Naive B cell (primary cell): ENCODE measurements around the gene IFNW1. TPM values are rescaled to one million over a fixed set of nuclear protein-coding genes. Genes with fewer than 3 reads are reported as not detected.
"Not testable (repeated sequence)": the region's sequence is repeated elsewhere in the genome, so short reads cannot be mapped to it uniquely, and the experiment has no call there.

Experiments
- ATAC-seq, 2 donors: fragments of 150-1000 bp; cut with Tn5 transposase; 2 replicates each; pipeline ENCODE4 v1.10.0; 2021; ENCODE audit warnings: low read depth in 2 of 2, mild to moderate bottlenecking in 2 of 2, moderate library complexity in 2 of 2
- DNase-seq: peaks from one replicate; pipeline ENCODE4 v3.0.0; 2022
- H3K27ac Mint-ChIP-seq, 6 donors: one replicate each; pipeline ENCODE4 v1.8.0; 2020 to 2022; ENCODE audit warnings: mild to moderate bottlenecking in 6 of 6, mixed read lengths in 6 of 6, moderate library complexity in 5 of 6, inconsistent platforms in 2 of 6
- H3K27me3 Mint-ChIP-seq, 3 donors: one replicate each; pipeline ENCODE4 v1.8.0; 2021 to 2022; ENCODE audit warnings: mixed read lengths in 3 of 3, mild to moderate bottlenecking in 1 of 3
- H3K36me3 Mint-ChIP-seq, 2 donors: one replicate each; pipeline ENCODE4 v1.8.0; 2020 to 2022; ENCODE audit warnings: mixed read lengths in 2 of 2, inconsistent platforms in 1 of 2, mild to moderate bottlenecking in 1 of 2
- H3K4me1 Mint-ChIP-seq, 3 donors: one replicate each; pipeline ENCODE4 v1.8.0; 2020 to 2022; ENCODE audit warnings: mixed read lengths in 3 of 3, inconsistent platforms in 1 of 3, mild to moderate bottlenecking in 1 of 3, moderate library complexity in 1 of 3
- H3K4me3 Mint-ChIP-seq, 8 donors: one replicate each; pipeline ENCODE4 v1.8.0; 2020 to 2022; ENCODE audit warnings: mild to moderate bottlenecking in 8 of 8, mixed read lengths in 8 of 8, moderate library complexity in 8 of 8, inconsistent platforms in 2 of 8
- H3K9me3 Mint-ChIP-seq, 7 donors: one replicate each; pipeline ENCODE4 v1.8.0; 2020 to 2022; ENCODE audit warnings: mixed read lengths in 7 of 7, mild to moderate bottlenecking in 5 of 7, inconsistent platforms in 2 of 7, moderate library complexity in 1 of 7
- polyA plus RNA-seq, 6 donors: library from polyadenylated mRNA; unstranded; fragments of 300-500 nt; fragmentation: Illumina TruSeq; gene quantifications; one replicate each; pipeline ENCODE4 v1.2.3, GENCODE V29; 2021; ENCODE audit warnings: low read depth in 6 of 6

The IFNW1 gene
- polyA plus RNA-seq, 6 donors from 2014 or later, result not detected

DNA sequence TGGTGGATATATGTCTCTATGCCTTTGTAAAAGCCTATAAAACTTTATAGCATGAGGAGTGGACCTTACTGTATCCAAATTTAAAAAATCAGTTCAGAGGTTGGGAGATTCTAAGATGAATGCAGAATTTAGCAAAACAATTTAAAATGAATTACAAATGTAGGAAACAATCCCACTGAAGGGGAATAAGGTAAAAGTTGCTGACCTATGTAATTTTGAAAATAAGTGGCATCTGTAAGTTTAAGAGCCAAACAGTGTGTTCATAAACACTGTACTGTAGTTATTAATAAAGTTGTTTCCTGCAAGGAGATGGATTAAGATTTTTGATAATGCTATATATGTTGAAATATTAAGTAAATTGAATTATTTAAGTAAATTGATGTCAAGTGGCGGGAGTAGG lies 4.6 kb downstream of the IFNW1 start:
- no peak for DNase-seq

DNA sequence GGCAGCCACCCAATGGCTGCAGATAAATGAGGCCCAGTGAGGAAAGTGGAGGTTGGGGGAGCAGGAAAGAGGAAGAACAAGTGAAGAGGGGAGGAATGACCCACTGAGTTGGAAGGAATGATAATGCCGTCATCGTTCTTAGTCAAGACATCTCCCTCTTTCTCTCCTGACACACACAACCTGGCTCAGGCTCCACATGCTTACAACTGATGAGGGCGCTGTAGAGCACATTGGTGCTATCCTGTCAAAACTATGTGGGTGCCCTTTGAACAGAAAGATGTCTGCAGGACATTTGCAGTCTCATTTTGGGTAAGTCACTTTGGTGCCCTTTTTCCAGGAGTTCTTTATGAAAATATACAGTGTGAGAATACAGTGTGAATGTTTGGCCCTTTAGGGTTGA lies 5.9 kb downstream of the IFNW1 start:
- DNase-seq, result no peak
- no peaks in the 10 kb centered on the region for H3K9me3 Mint-ChIP-seq
- H3K4me1 Mint-ChIP-seq, result peaks cover 0 to 4% (median 0%) of the 10 kb centered on the region in 3 donors
- peaks cover 0 to 9% (median 0%) of the 10 kb centered on the region in 3 donors for H3K27me3 Mint-ChIP-seq
- no peak overlapping the region for H3K27ac Mint-ChIP-seq
- H3K36me3 Mint-ChIP-seq, result no peaks in the 10 kb centered on the region
- H3K4me3 Mint-ChIP-seq, result no peak overlapping the region
- ATAC-seq, result no peak

More for the DNA sequence above, 4.6 kb downstream of the IFNW1 start:
- Mint-ChIP-seq H3K4me1 (peaks cover 8 to 11% (median 8%) of the 10 kb centered on the region in 3 donors), H3K27me3 (peaks cover 0 to 9% (median 0%) of the 10 kb centered on the region in 3 donors), H3K9me3 (no peaks in the 10 kb centered on the region), H3K36me3 (no peaks in the 10 kb centered on the region), H3K4me3 (no peak overlapping the region), H3K27ac (no peak overlapping the region)
- ATAC-seq, result no peak

- H3K27ac Mint-ChIP-seq, DNase-seq, H3K4me3 Mint-ChIP-seq: not testable (repeated sequence)
These were observed 13.4 kb downstream of the IFNW1 start for GRCh38 chr9:21128186-21128585.

DNA sequence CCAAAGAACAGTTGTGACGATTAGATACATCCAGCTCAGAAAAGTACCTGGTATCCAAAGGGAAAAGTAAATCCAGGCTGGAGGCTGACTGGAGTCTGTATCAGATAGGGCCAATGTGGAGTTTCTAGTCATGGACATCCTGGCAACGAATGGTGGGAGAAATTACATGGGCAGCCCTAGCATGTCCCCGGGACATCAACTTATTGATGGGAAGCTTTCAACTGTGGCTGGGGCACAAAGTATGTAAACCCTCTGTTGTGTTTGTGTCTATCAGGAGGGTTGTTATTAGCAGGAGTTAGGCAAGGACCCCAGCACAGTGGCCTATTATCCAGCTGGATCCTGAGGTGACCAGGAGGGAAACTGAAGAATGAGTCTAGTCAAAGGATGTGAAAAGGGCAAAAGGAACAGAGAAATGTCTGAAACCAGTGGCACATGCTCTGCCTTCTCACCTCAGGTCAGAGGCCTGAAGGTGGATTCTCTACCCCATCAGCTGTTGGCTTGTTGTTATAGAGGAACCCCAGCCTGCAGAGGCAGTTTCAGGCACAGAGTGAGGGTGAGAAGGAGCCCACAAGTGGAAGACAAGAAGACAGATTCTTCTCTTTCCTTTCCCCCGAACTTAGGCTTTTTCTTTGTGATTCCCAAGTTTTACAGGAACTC lies 19.9 kb downstream of the IFNW1 start:
- no peak overlapping the region for H3K4me3 Mint-ChIP-seq
- peaks cover 0 to 21% (median 5%) of the 10 kb centered on the region in 3 donors for H3K27me3 Mint-ChIP-seq
- no peak for ATAC-seq

More at GRCh38 chr9:21128186-21128585, 13.4 kb downstream of the IFNW1 start:
- H3K27me3 Mint-ChIP-seq, result peaks cover 0 to 13% (median 0%) of the 10 kb centered on the region in 3 donors
- not testable (repeated sequence) for H3K36me3 Mint-ChIP-seq, ATAC-seq, H3K4me1 Mint-ChIP-seq
- H3K9me3 Mint-ChIP-seq, result peaks cover 4 to 17% (median 6%) of the 10 kb centered on the region in 7 donors

GRCh38 chr9:21121079-21121478 lies 20.6 kb downstream of the IFNW1 start:
- Mint-ChIP-seq H3K27ac (no peak overlapping the region), H3K4me1 (peaks cover 0 to 3% (median 0%) of the 10 kb centered on the region in 3 donors), H3K4me3 (no peak overlapping the region), H3K27me3 (peaks cover 0 to 21% (median 6%) of the 10 kb centered on the region in 3 donors), H3K9me3 (peaks cover 0 to 5% (median 0%) of the 10 kb centered on the region in 7 donors), H3K36me3 (no peaks in the 10 kb centered on the region)
- ATAC-seq, result no peak
- no peak for DNase-seq

More for the DNA sequence above, 19.9 kb downstream of the IFNW1 start:
- Mint-ChIP-seq H3K4me1 (peaks cover 0 to 3% (median 0%) of the 10 kb centered on the region in 3 donors), H3K9me3 (peaks cover 0 to 5% (median 0%) of the 10 kb centered on the region in 7 donors), H3K36me3 (no peaks in the 10 kb centered on the region), H3K27ac (no peak overlapping the region)
- no peak for DNase-seq

- ATAC-seq (peak; percentile 46 to 51), DNase-seq (no peak)
- peaks cover 0 to 3% (median 0%) of the 10 kb centered on the region in 3 donors for H3K4me1 Mint-ChIP-seq
- H3K36me3 Mint-ChIP-seq, result no peaks in the 10 kb centered on the region
- peaks cover 0 to 2% (median 0%) of the 10 kb centered on the region in 7 donors for H3K9me3 Mint-ChIP-seq
- no peak overlapping the region for H3K4me3 Mint-ChIP-seq
- no peak overlapping the region for H3K27ac Mint-ChIP-seq
- H3K27me3 Mint-ChIP-seq, result peaks cover 0 to 21% (median 6%) of the 10 kb centered on the region in 3 donors
These were observed 22.4 kb downstream of the IFNW1 start for GRCh38 chr9:21119093-21119770.

DNA sequence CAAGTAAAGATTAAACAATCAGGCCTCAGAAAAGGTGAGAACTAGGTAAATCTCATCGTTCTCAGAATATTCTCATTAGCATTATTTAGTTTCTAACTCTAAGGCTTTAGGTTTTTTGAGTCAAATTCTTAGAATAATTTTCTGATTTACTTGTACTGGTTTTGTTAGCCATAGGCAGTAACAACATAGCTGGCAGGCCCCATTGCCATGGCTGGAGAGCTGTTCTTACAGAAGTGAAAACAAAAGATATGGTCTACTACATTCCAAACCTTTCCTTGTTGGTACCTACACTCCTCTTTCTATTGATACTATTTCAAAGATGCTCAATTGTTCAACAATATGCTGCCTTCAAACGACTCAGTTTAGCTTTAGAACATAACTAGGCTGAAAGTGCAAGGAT lies 27.3 kb downstream of the IFNW1 start:
- H3K27me3 Mint-ChIP-seq, result peaks cover 0 to 7% (median 6%) of the 10 kb centered on the region in 3 donors
- no peaks in the 10 kb centered on the region for H3K9me3 Mint-ChIP-seq
- H3K4me3 Mint-ChIP-seq, result no peak overlapping the region

GRCh38 chr9:21110708-21111576 lies 30.7 kb downstream of the IFNW1 start:
- H3K27me3 Mint-ChIP-seq, result no peaks in the 10 kb centered on the region
- H3K36me3 Mint-ChIP-seq, result no peaks in the 10 kb centered on the region
- ATAC-seq (peak; percentile 76 to 88), DNase-seq (peak; percentile 53)
- no peaks in the 10 kb centered on the region for H3K4me1 Mint-ChIP-seq
- H3K9me3 Mint-ChIP-seq, result no peaks in the 10 kb centered on the region
- H3K4me3 Mint-ChIP-seq, result no peak overlapping the region
- no peak overlapping the region for H3K27ac Mint-ChIP-seq

More for the DNA sequence above, 27.3 kb downstream of the IFNW1 start:
- no peak overlapping the region for H3K27ac Mint-ChIP-seq
- DNase-seq (no peak), ATAC-seq (no peak)
- no peaks in the 10 kb centered on the region for H3K4me1 Mint-ChIP-seq
- H3K36me3 Mint-ChIP-seq, result no peaks in the 10 kb centered on the region

DNA sequence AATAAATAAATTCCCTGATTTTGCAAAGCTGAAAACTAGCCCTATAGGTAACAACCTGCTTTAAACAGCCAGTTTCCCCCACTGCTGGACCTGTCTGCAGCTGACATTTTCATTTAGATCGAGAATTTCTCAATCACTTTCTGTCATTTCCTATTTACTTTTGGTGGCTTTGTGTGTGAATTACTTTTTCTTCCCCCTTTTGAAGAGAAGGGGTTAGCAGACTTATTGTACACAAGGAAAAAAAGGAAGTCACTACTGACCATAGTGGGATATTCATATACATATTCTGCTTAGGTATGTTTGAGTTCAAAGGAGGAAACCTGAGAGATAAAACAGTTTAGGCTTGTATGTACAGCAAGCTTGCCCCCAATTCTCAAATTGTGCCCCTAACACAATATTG lies 36.8 kb downstream of the IFNW1 start:
- Mint-ChIP-seq H3K36me3 (no peaks in the 10 kb centered on the region), H3K27me3 (no peaks in the 10 kb centered on the region), H3K4me3 (no peak overlapping the region), H3K4me1 (peaks cover 7 to 13% (median 8%) of the 10 kb centered on the region in 3 donors), H3K9me3 (no peaks in the 10 kb centered on the region), H3K27ac (no peak overlapping the region)
- DNase-seq, result no peak
- no peak for ATAC-seq

DNA sequence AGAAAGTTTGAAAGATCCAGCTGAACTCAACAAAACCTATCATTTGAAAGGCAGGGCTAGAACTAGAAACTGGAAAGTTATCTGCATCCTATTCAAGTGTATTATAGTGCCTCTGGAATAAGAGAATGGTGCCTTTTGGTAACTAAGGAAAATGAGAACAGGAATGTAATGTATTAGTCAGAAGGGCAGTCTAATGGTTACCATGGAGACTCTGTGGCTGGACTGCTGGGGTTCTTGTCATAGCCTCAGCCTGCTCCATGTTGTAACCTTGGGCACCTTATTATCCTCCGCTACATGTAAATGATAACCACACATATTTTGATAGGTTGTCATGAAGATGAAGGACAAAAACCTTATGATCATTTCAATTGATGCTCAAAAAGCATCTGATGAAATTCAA lies 39.3 kb downstream of the IFNW1 start:
- Mint-ChIP-seq H3K27me3 (no peaks in the 10 kb centered on the region), H3K9me3 (no peaks in the 10 kb centered on the region), H3K36me3 (no peaks in the 10 kb centered on the region), H3K27ac (no peak overlapping the region), H3K4me3 (no peak overlapping the region), H3K4me1 (peaks cover 17 to 23% (median 22%) of the 10 kb centered on the region in 3 donors)
- ATAC-seq, result no peak
- DNase-seq, result no peak

GRCh38 chr9:21097817-21098216 lies 43.8 kb downstream of the IFNW1 start:
- peak overlapping the region in 5 of 6 donors; percentile 25 to 82 (median 59) for H3K27ac Mint-ChIP-seq
- DNase-seq (peak; percentile 41), ATAC-seq (peak; percentile 65 to 66)
- H3K36me3 Mint-ChIP-seq, result no peaks in the 10 kb centered on the region
- no peaks in the 10 kb centered on the region for H3K27me3 Mint-ChIP-seq
- peak overlapping the region in 5 of 8 donors; percentile 22 to 69 (median 55) for H3K4me3 Mint-ChIP-seq
- H3K4me1 Mint-ChIP-seq, result peaks cover 28 to 36% (median 32%) of the 10 kb centered on the region in 3 donors
- H3K9me3 Mint-ChIP-seq, result no peaks in the 10 kb centered on the region

- peak overlapping the region in 4 of 6 donors; percentile 64 to 90 (median 80) for H3K27ac Mint-ChIP-seq
- H3K4me3 Mint-ChIP-seq, result peak overlapping the region in 6 of 8 donors; percentile 2 to 73 (median 55)
- H3K27me3 Mint-ChIP-seq, result no peaks in the 10 kb centered on the region
- ATAC-seq (no peak), DNase-seq (no peak)
- no peaks in the 10 kb centered on the region for H3K9me3 Mint-ChIP-seq
- H3K4me1 Mint-ChIP-seq, result peaks cover 28 to 38% (median 37%) of the 10 kb centered on the region in 3 donors
- no peaks in the 10 kb centered on the region for H3K36me3 Mint-ChIP-seq
These were observed 44.8 kb downstream of the IFNW1 start for GRCh38 chr9:21096901-21097255.
